OCI-LY1 (cell line): ENCODE results near the gene SELENOT.
"Not testable (repeated sequence)": the region's sequence is repeated elsewhere in the genome, so short reads cannot be mapped to it uniquely, and the experiment has no call there.

Experiments
- EZH2 ChIP-seq: fragments of 200-600 bp; sonication (generic), shearing (Covaris generic); IDR thresholded peaks from 2 replicates; pipeline ENCODE4 v1.8.0; 2017; ENCODE audit warnings: borderline replicate concordance, mixed run types, mild to moderate bottlenecking, antibody characterized with exemption, low read length, moderate library complexity, mixed read lengths
- TF ChIP-seq, protein P1 (sequence below): fragments of 200-600 bp; sonication (generic), shearing (Covaris generic); IDR thresholded peaks from 2 replicates; pipeline ENCODE4 v1.5.1; 2017; ENCODE audit warnings: mild to moderate bottlenecking, antibody characterized with exemption, low read length, moderate library complexity, mixed read lengths

DNA sequence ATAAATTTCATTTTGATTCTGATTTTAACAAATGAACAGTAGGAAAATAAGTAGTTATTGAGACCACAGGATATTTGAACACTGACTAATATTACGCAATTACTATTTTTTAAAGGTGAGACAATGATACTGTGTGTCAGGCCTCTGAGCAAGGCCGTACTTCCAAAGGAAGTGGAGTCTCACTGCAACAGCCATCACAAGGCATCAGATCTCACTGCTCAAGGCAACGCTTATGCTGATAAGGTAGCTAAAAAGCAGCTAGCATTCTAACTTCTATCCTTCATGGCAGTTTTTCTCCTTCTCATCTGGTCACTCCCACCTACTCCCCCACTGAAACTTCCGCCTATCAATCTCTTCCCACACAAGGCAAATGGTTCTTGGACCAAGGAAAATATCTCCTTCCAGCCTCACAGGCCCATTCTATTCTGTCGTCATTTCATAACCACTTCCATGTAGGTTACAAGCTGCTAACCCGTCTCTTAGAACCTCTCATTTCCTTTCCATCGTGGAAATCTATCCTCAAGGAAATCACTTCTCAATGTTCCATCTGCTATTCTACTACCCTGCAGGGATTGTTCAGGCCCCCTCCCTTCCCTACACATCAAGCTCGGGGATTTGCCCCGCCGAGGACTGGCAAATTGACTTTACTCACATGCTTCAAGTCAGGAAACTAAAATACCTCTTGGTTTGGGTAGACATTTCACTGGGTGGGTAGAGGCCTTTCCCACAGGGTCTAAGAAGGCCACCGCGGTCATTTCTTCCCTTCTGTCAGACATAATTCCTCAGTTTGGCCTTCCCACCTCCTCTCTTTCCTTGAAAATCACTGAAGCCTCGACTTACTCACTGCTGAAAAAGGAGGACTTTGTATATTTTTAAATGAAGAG, 2.2 kb upstream of the SELENOT start:
- TF ChIP-seq, protein P1, sequence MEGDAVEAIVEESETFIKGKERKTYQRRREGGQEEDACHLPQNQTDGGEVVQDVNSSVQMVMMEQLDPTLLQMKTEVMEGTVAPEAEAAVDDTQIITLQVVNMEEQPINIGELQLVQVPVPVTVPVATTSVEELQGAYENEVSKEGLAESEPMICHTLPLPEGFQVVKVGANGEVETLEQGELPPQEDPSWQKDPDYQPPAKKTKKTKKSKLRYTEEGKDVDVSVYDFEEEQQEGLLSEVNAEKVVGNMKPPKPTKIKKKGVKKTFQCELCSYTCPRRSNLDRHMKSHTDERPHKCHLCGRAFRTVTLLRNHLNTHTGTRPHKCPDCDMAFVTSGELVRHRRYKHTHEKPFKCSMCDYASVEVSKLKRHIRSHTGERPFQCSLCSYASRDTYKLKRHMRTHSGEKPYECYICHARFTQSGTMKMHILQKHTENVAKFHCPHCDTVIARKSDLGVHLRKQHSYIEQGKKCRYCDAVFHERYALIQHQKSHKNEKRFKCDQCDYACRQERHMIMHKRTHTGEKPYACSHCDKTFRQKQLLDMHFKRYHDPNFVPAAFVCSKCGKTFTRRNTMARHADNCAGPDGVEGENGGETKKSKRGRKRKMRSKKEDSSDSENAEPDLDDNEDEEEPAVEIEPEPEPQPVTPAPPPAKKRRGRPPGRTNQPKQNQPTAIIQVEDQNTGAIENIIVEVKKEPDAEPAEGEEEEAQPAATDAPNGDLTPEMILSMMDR, result not testable (repeated sequence)
- TF ChIP-seq EZH2, result not testable (repeated sequence)
